IPS-NIHi7 (cell line): Measurements from ENCODE around the gene PATL1.
A peak's percentile ranks its signal among the peaks of the same experiment; 100 is the strongest.

Experiments used
- DNase-seq: peaks from one replicate; pipeline ENCODE4 v3.0.0; 2012; ENCODE audit warnings: mixed read lengths; ENCODE audit errors: extremely low spot score

Gene PATL1

GRCh38 chr11:59615637-59616395 lies 53.0 kb downstream of the PATL1 start, which contains the start of gene OSBP:
Gene OSBP (minus strand): TSS chr11:59615774. CDS start chr11:59615664, 110 bp downstream.
- peak; percentile 98 for DNase-seq

DNA sequence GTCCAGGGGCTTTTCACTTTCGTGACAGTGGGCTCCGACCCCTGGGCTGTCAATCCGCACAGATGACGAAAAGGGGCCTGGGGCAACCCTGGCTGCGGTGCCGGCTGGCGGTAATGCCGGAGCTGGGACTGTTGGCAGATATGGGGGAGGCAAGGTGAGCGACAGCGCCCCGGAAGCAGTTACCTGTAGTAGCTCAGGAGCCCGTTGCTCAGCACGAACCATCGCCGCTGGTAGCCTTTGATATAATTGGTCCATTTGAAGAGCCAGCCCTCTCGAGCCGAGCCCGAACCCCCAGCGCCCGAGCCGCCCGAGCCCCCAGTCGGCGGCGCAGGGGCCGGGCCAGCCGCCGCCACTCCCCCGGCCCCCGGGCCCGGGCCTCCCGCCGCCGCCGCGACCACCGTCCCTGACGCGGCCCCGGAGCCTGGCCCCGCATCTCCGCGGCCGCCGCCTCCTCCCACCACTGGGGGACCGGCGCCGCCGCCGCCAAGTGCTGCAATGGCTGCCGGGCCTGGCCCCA lies 53.7 kb downstream of the PATL1 start:
- peak; percentile 49 for DNase-seq

GRCh38 chr11:59614277-59615119 lies 54.3 kb downstream of the PATL1 start:
- no peak for DNase-seq

- no peak for DNase-seq
These were observed 57.0 kb downstream of the PATL1 start for GRCh38 chr11:59611570-59612565.

DNA sequence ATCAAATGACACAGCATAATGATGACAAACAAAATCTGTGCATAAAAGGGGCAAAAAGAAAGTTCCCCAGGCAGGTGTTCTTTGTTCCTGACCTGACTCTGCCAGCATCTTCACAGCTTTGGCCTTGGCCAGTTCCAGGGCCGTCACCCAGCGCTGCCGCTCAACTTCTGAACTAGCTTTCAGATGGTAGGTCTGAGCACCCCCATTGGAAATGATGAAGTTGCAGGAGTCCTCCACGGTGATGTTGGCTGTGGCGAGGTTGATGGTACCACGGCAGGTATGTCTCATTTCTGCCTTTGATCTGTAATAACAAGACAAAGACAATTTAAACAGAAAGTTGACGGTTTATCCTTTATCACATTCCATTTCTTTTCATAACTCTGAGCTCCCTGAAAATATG lies 58.5 kb downstream of the PATL1 start:
- DNase-seq = no peak

DNA sequence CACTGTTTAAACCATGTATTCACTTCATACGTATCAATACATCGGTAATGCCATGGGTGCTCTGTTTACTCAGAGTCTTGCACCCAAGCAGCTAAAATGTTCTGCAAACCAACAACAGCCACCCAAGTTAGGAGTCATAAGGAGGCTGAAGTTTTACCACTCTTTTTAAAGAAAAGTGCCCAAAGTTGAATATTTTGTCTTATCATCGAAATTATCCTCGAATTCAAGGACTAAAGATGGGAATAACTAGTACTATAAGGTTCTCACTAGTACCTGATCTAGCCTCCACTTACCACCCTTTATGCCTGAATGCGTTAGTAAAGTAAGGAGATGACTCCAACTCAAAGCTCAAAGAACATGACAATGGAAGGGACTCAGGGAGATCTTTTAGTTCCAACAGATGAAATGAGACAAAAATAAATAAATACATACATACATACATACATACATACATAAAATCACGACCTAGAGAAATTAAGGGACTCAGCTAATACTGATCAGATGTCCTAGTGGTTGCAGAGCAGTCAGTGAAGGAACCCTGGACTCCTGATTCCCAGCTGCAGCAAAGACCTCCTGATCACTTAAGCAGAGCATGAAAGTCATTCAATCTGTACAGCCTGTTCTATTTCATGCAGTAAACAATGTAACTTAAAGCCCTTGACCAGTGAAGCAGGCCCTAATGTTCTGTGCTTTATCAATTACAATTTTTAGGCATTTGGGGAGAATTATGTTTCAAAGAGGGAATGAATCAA lies 61.0 kb downstream of the PATL1 start:
- no peak for DNase-seq

DNA sequence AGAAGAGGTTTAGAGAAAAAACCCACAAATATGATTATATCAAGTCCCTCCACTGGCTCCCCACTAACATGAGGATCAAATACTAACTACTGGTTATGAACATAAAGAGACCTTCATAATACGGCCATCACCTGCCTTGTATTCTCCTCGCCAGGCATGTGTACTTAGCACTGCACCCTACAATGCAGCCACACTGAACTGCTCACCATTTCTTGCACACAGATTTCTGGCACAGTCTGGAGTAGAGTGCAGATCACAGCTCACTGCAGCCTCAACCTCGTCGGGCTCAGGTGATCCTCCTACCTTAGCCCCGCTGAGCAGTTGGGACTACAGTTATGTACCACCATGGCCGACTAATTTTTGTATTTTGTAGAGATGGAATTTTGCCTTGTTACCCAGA lies 66.4 kb downstream of the PATL1 start:
- DNase-seq = no peak

- no peak for DNase-seq
These were observed 67.0 kb downstream of the PATL1 start for GRCh38 chr11:59601788-59602187.

DNA sequence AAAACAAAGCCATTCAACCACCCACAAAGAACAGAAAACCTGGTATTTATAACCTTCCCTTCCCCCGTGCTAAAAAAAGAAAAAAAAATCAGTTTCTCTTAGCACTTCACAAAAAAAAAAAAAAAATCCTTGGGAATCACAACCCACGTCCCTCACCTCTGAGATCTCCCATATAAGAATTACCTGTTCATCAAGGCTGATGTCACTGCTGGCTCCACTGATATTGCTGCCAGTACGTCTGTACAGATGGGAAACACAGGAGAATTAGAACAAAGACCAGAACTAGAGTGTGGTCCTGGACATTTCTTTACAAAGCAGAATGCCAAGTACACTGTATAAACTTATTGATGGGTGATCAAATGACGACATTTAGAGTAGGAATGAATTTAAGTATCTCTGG lies 68.2 kb downstream of the PATL1 start:
- no peak for DNase-seq

- DNase-seq = no peak
These were observed 68.6 kb downstream of the PATL1 start for GRCh38 chr11:59600234-59600633.

GRCh38 chr11:59598961-59599360 lies 69.9 kb downstream of the PATL1 start:
- DNase-seq = no peak
